Measurements from ENCODE around the gene RSPH9. TPM values are rescaled to one million over a fixed set of nuclear protein-coding genes. Genes with fewer than 3 reads are reported as not detected.
"Not testable (repeated sequence)": the region's sequence is repeated elsewhere in the genome, so short reads cannot be mapped to it uniquely, and the experiment has no call there.

RSPH9 gene
- total and polyA plus RNA-seq, 7 experiments from 2014 or later: 0.96 to 1.1 TPM; not detected in 5

- H3K9me3 Mint-ChIP-seq; DNase-seq; intact Hi-C loops (cut with micrococcal nuclease); H3K4me3 ChIP-seq (ENCODE audit: low read length); H3K27me3 ChIP-seq (ENCODE audit: control insufficient read depth in 2 of 2, insufficient read depth in 2 of 2, low read length in 2 of 2); H3K9me3 ChIP-seq (ENCODE audit: control insufficient read depth in 2 of 3, low read length in 3 of 3); H3K27ac Mint-ChIP-seq; CTCF ChIA-PET; H3K27ac ChIP-seq (ENCODE audit: low read depth, low read length); H3K4me1 ChIP-seq (ENCODE audit: control insufficient read depth in 2 of 2, insufficient read depth in 2 of 2, low read length in 2 of 2); H3K36me3 Mint-ChIP-seq; POLR2A ChIA-PET; ATAC-seq; H3K27me3 Mint-ChIP-seq; H3K36me3 ChIP-seq (ENCODE audit: control insufficient read depth in 2 of 3, insufficient read depth in 3 of 3, low read length in 3 of 3); H3K4me3 Mint-ChIP-seq: not testable (repeated sequence)
- H3K4me1 Mint-ChIP-seq: peaks cover 11 to 25% (median 13%) of the 10 kb centered on the region in 7 donors
Measured at GRCh38 chr6:43662948-43663347, 18.1 kb downstream of the RSPH9 start.

- ATAC-seq: no peak
- H3K27ac ChIP-seq (ENCODE audit: low read depth, low read length): no peak overlapping the region
- H3K9me3 ChIP-seq (ENCODE audit: control insufficient read depth in 2 of 3, low read length in 3 of 3): no peaks in the 10 kb centered on the region
- Mint-ChIP-seq H3K4me1 (peaks cover 14 to 48% (median 18%) of the 10 kb centered on the region in 7 donors), H3K27ac (no peak overlapping the region), H3K36me3 (peaks cover 0 to 4% (median 0%) of the 10 kb centered on the region in 5 donors), H3K27me3 (no peaks in the 10 kb centered on the region), H3K9me3 (peaks cover 0 to 4% (median 0%) of the 10 kb centered on the region in 11 donors), H3K4me3 (no peak overlapping the region)
- H3K36me3 ChIP-seq (ENCODE audit: control insufficient read depth in 2 of 3, insufficient read depth in 3 of 3, low read length in 3 of 3): peaks cover 0 to 7% (median 0%) of the 10 kb centered on the region in 3 experiments
- CTCF ChIA-PET: interaction anchor here (0.9 to 1.4 kb wide), 2 partner anchors 410 to 413 kb away, joined by 3 to 4 read pairs; no protein-coding TSS in a partner anchor
- no peak for DNase-seq
- no peak overlapping the region for H3K4me3 ChIP-seq (ENCODE audit: low read length)
- peaks cover 8 to 9% of the 10 kb centered on the region in 2 donors for H3K4me1 ChIP-seq (ENCODE audit: control insufficient read depth in 2 of 2, insufficient read depth in 2 of 2, low read length in 2 of 2)
- intact Hi-C loops (cut with micrococcal nuclease): loop anchor here (5.0 kb wide), 2 partner anchors 92 to 672 kb away; no protein-coding TSS in a partner anchor
- no peaks in the 10 kb centered on the region for H3K27me3 ChIP-seq (ENCODE audit: control insufficient read depth in 2 of 2, insufficient read depth in 2 of 2, low read length in 2 of 2)
- POLR2A ChIA-PET: no interaction called here
Measured at GRCh38 chr6:43665376-43665775, 20.5 kb downstream of the RSPH9 start.

GRCh38 chr6:43666196-43666920, 21.5 kb downstream of the RSPH9 start:
- no peaks in the 10 kb centered on the region for H3K27me3 Mint-ChIP-seq
- CTCF ChIA-PET: interaction anchor here (0.8 to 4.8 kb wide), 5 partner anchors 36 to 414 kb away, joined by 3 to 28 read pairs (median 3); no protein-coding TSS in a partner anchor
- peak overlapping the region in 2 of 9 donors; percentile 67 to 76 for H3K27ac Mint-ChIP-seq
- Histone ChIP-seq H3K27ac (ENCODE audit: low read depth, low read length) (no peak overlapping the region), H3K27me3 (ENCODE audit: control insufficient read depth in 2 of 2, insufficient read depth in 2 of 2, low read length in 2 of 2) (no peaks in the 10 kb centered on the region), H3K36me3 (ENCODE audit: control insufficient read depth in 2 of 3, insufficient read depth in 3 of 3, low read length in 3 of 3) (peaks cover 0 to 16% (median 0%) of the 10 kb centered on the region in 3 experiments), H3K4me3 (ENCODE audit: low read length) (no peak overlapping the region), H3K9me3 (ENCODE audit: control insufficient read depth in 2 of 3, low read length in 3 of 3) (no peaks in the 10 kb centered on the region), H3K4me1 (ENCODE audit: control insufficient read depth in 2 of 2, insufficient read depth in 2 of 2, low read length in 2 of 2) (peaks cover 8 to 9% of the 10 kb centered on the region in 2 donors)
- POLR2A ChIA-PET: no interaction called here
- intact Hi-C loops (cut with micrococcal nuclease): loop anchor here (2.0 to 5.0 kb wide), 6 partner anchors 58 to 671 kb away; no protein-coding TSS in a partner anchor
- DNase-seq (no peak), ATAC-seq (no peak)
- H3K4me1 Mint-ChIP-seq: peaks cover 14 to 55% (median 18%) of the 10 kb centered on the region in 7 donors
- H3K4me3 Mint-ChIP-seq: no peak overlapping the region
- H3K36me3 Mint-ChIP-seq: peaks cover 0 to 7% (median 0%) of the 10 kb centered on the region in 5 donors
- H3K9me3 Mint-ChIP-seq: no peaks in the 10 kb centered on the region

GRCh38 chr6:43667245-43668150, 22.7 kb downstream of the RSPH9 start:
- Histone ChIP-seq H3K27me3 (ENCODE audit: control insufficient read depth in 2 of 2, insufficient read depth in 2 of 2, low read length in 2 of 2) (no peaks in the 10 kb centered on the region), H3K4me3 (ENCODE audit: low read length) (no peak overlapping the region), H3K36me3 (ENCODE audit: control insufficient read depth in 2 of 3, insufficient read depth in 3 of 3, low read length in 3 of 3) (peaks cover 0 to 28% (median 0%) of the 10 kb centered on the region in 3 experiments), H3K9me3 (ENCODE audit: control insufficient read depth in 2 of 3, low read length in 3 of 3) (no peaks in the 10 kb centered on the region), H3K4me1 (ENCODE audit: control insufficient read depth in 2 of 2, insufficient read depth in 2 of 2, low read length in 2 of 2) (peaks cover 8 to 9% of the 10 kb centered on the region in 2 donors), H3K27ac (ENCODE audit: low read depth, low read length) (peak overlapping the region; percentile 10)
- DNase-seq (peak; percentile 63 to 85 (median 77)), ATAC-seq (peak; percentile 87)
- ChIA-PET CTCF (interaction anchor here (0.8 to 4.8 kb wide), 10 partner anchors 13 to 412 kb away, joined by 3 to 28 read pairs (median 4); partner anchors contain the start of genes GTPBP2 and MRPS18A), POLR2A (no interaction called here)
- Mint-ChIP-seq H3K27me3 (no peaks in the 10 kb centered on the region), H3K9me3 (no peaks in the 10 kb centered on the region), H3K4me1 (peaks cover 14 to 45% (median 18%) of the 10 kb centered on the region in 7 donors), H3K36me3 (peaks cover 0 to 10% (median 0%) of the 10 kb centered on the region in 5 donors), H3K27ac (peak overlapping the region in 7 of 9 donors; percentile 22 to 89 (median 68)), H3K4me3 (peak overlapping the region in 9 of 10 donors; percentile 23 to 79 (median 64))
- intact Hi-C loops (cut with micrococcal nuclease): loop anchor here (1.0 to 5.0 kb wide), 12 partner anchors 32 to 670 kb away; partner anchors contain the start of genes GTPBP2 (in 1 of the 2) and MAD2L1BP (in 1 of the 2)

GRCh38 chr6:43668151-43669028, 23.6 kb downstream of the RSPH9 start:
- no peaks in the 10 kb centered on the region for H3K9me3 Mint-ChIP-seq
- peak overlapping the region; percentile 10 for H3K27ac ChIP-seq (ENCODE audit: low read depth, low read length)
- H3K27ac Mint-ChIP-seq: peak overlapping the region in 8 of 9 donors; percentile 43 to 87 (median 68)
- peaks cover 14 to 41% (median 18%) of the 10 kb centered on the region in 7 donors for H3K4me1 Mint-ChIP-seq
- peaks cover 0 to 10% (median 0%) of the 10 kb centered on the region in 5 donors for H3K36me3 Mint-ChIP-seq
- no peaks in the 10 kb centered on the region for H3K27me3 Mint-ChIP-seq
- peaks cover 8 to 9% of the 10 kb centered on the region in 2 donors for H3K4me1 ChIP-seq (ENCODE audit: control insufficient read depth in 2 of 2, insufficient read depth in 2 of 2, low read length in 2 of 2)
- ChIA-PET POLR2A (no interaction called here), CTCF (interaction anchor here (0.8 to 4.8 kb wide), 8 partner anchors 12 to 412 kb away, joined by 3 to 28 read pairs (median 4); partner anchors contain the start of genes GTPBP2 and MRPS18A)
- DNase-seq (peak in 8 of 9 donors; percentile 23 to 45 (median 30)), ATAC-seq (peak; percentile 77)
- H3K36me3 ChIP-seq (ENCODE audit: control insufficient read depth in 2 of 3, insufficient read depth in 3 of 3, low read length in 3 of 3): peaks cover 0 to 34% (median 0%) of the 10 kb centered on the region in 3 experiments
- no peaks in the 10 kb centered on the region for H3K27me3 ChIP-seq (ENCODE audit: control insufficient read depth in 2 of 2, insufficient read depth in 2 of 2, low read length in 2 of 2)
- H3K9me3 ChIP-seq (ENCODE audit: control insufficient read depth in 2 of 3, low read length in 3 of 3): no peaks in the 10 kb centered on the region
- peak overlapping the region in 7 of 10 donors; percentile 13 to 76 (median 38) for H3K4me3 Mint-ChIP-seq
- H3K4me3 ChIP-seq (ENCODE audit: low read length): no peak overlapping the region
- intact Hi-C loops (cut with micrococcal nuclease): loop anchor here (5.0 kb wide), 2 partner anchors 89 to 669 kb away; no protein-coding TSS in a partner anchor

Data from naive thymus-derived CD4-positive, alpha-beta T cell (primary cell).